ENCODE data around the gene NCAM2. TPM values are rescaled to one million over a fixed set of nuclear protein-coding genes. Genes with fewer than 3 reads are reported as not detected.

NCAM2 gene
- total and polyA plus RNA-seq, 2 of the 8 experiments (the other 6 are each of a cell fraction or from before 2014, with no cell fraction given): 0.14 to 1.1 TPM

- no peak for DNase-seq (ENCODE audit: low read depth in 1 of 2, low spot score in 2 of 2)
- H3K4me1 ChIP-seq (replicated peaks in 1 of 4; ENCODE audit: control insufficient read depth in 3 of 4, insufficient read depth in 4 of 4, low read length in 3 of 4): no peaks in the 10 kb centered on the region
- no peaks in the 10 kb centered on the region for H3K27me3 ChIP-seq (replicated peaks in 1 of 4; ENCODE audit: control insufficient read depth in 3 of 4, extremely low read depth in 1 of 4, insufficient read depth in 3 of 4, low read length in 3 of 4)
- no peak for FAIRE-seq
- POLR2A ChIA-PET (ENCODE audit: partially characterized antibody): no interaction called here
- H2BK20ac ChIP-seq (ENCODE audit: low read length): no peak overlapping the region
- H4K8ac ChIP-seq (ENCODE audit: extremely low read depth, insufficient read depth, low read length): no peak overlapping the region
- no peak overlapping the region for H4K5ac ChIP-seq (ENCODE audit: insufficient read length, low read depth, low read length)
- no peaks in the 10 kb centered on the region for H3K79me1 ChIP-seq (ENCODE audit: low read depth, low read length)
- no peaks in the 10 kb centered on the region for H3K79me2 ChIP-seq (ENCODE audit: control insufficient read depth in 1 of 2, insufficient read depth in 2 of 2, low read length in 2 of 2)
- H3K23me2 ChIP-seq (ENCODE audit: low read depth, low read length): no peaks in the 10 kb centered on the region
- no peak overlapping the region for H2AFZ ChIP-seq (ENCODE audit: low read length)
- TF ChIP-seq TAF1 (IDR thresholded peaks at IDR 0.05; ENCODE audit: low read depth, low read length) (no peak), KDM5A (IDR thresholded peaks at IDR 0.05; ENCODE audit: low read length) (no peak), KDM1A (IDR thresholded peaks at IDR 0.05; ENCODE audit: borderline replicate concordance, low read length) (no peak), USF2 (IDR thresholded peaks at IDR 0.05; ENCODE audit: low read length) (no peak), HDAC6 (IDR thresholded peaks at IDR 0.05; ENCODE audit: low read depth, low read length) (no peak), ASH2L (IDR thresholded peaks at IDR 0.05; ENCODE audit: low read length) (no peak), CTCF (IDR thresholded peaks at IDR 0.05; ENCODE audit: control extremely low read depth in 1 of 3, insufficient read depth in 1 of 3, low read depth in 1 of 3, low read length in 3 of 3) (no peak), SP2 (IDR thresholded peaks at IDR 0.05; ENCODE audit: low read length) (no peak)
- no peak overlapping the region for H3K4me3 ChIP-seq (ENCODE audit: extremely low read depth in 1 of 4, insufficient read depth in 2 of 4, low read depth in 3 of 4, low read length in 4 of 4)
- H3K23ac ChIP-seq (ENCODE audit: insufficient read length): no peak overlapping the region
- 92% methylated on average over 3 of the region's 3 CpGs; no CpG with 5 or more reads in 1 of the 2 experiments for WGBS, 2 experiments (ENCODE audit: extremely low coverage in 1 of 2, insufficient coverage in 1 of 2, insufficient read length in 1 of 2, insufficient replicate concordance in 2 of 2, low coverage in 1 of 2, low lambda C conversion rate in 2 of 2, missing lambda C conversion rate in 1 of 2)
- no peak overlapping the region for H2BK12ac ChIP-seq (ENCODE audit: low read depth, low read length)
- no peak overlapping the region for H2BK15ac ChIP-seq (ENCODE audit: low read length)
- H3K27ac ChIP-seq (ENCODE audit: low read depth, low read length): no peak overlapping the region
- CTCF ChIA-PET (ENCODE audit: partially characterized antibody): no interaction called here
- H2AK5ac ChIP-seq (ENCODE audit: low read depth, low read length): no peak overlapping the region
- no peak overlapping the region for H3K4me2 ChIP-seq (ENCODE audit: insufficient read depth in 1 of 2, low read depth in 2 of 2, low read length in 2 of 2)
- H4K20me1 ChIP-seq (replicated peaks in 1 of 2; ENCODE audit: control insufficient read depth in 1 of 2, insufficient read depth in 2 of 2, low read length in 2 of 2): no peaks in the 10 kb centered on the region
- H3K14ac ChIP-seq (ENCODE audit: insufficient read length): no peak overlapping the region
- no peak overlapping the region for H4K91ac ChIP-seq (replicated peaks; ENCODE audit: insufficient read length, low read length)
- no peak overlapping the region for H2BK5ac ChIP-seq (ENCODE audit: low read depth, low read length)
- H3K18ac ChIP-seq (ENCODE audit: extremely low read depth, low read length): no peak overlapping the region
- no peaks in the 10 kb centered on the region for H3K36me3 ChIP-seq (ENCODE audit: control insufficient read depth in 2 of 4, insufficient read depth in 4 of 4, low read length in 3 of 4)
- H2BK120ac ChIP-seq (replicated peaks; ENCODE audit: low read depth, low read length): no peak overlapping the region
- no peak overlapping the region for H3K4ac ChIP-seq (replicated peaks; ENCODE audit: insufficient read length, low read depth, low read length)
- H3K56ac ChIP-seq (replicated peaks; ENCODE audit: insufficient read length, low read depth, low read length): no peak overlapping the region
- no peak overlapping the region for H3K9ac ChIP-seq (replicated peaks in 1 of 4; ENCODE audit: extremely low read depth in 1 of 4, low read depth in 3 of 4, low read length in 3 of 4)
- no peaks in the 10 kb centered on the region for H3K9me3 ChIP-seq (ENCODE audit: insufficient read depth in 2 of 2, low read depth in 1 of 2, low read length in 1 of 2)
Observed at GRCh38 chr21:21151231-21151630, 153.0 kb downstream of the NCAM2 start.
